H1 (cell line): ENCODE data around the gene RAB38. TPM values are rescaled to one million over a fixed set of nuclear protein-coding genes. Genes with fewer than 3 reads are reported as not detected.

Experiments used
- BACH1 ChIP-seq: IDR thresholded peaks from 2 replicates; pipeline ENCODE4 v1.6.1; 2012; ENCODE audit warnings: low read length, improper control_type of control experiment
- EGR1 ChIP-seq: IDR thresholded peaks from 2 replicates; pipeline ENCODE4 v1.6.1; 2011; ENCODE audit warnings: low read depth, low read length, borderline replicate concordance
- KDM4A ChIP-seq: IDR thresholded peaks from one replicate; pipeline ENCODE4 v1.7.1; 2012; ENCODE audit warnings: low read depth, mild to moderate bottlenecking, moderate library complexity, low read length, inconsistent platforms; ENCODE audit not compliant: severe bottlenecking
- SAP30 ChIP-seq: fragments of 300-600 bp; sonication (generic); IDR thresholded peaks from 2 replicates; pipeline ENCODE4 v1.7.1; 2012; ENCODE audit warnings: low read length, moderate library complexity, mild to moderate bottlenecking, inconsistent platforms; ENCODE audit not compliant: insufficient read depth, insufficient replicate concordance
- polyA plus RNA-seq, 7 experiments: library from polyadenylated mRNA; depleted of rRNA in 3 of 7; stranded (reverse) in 5 of 7; unstranded in 2 of 7; fragments of >200 nt in 5 of 7; fragments of 200-250 nt in 2 of 7; gene quantifications; 1 replicate in 5 of 7; 2 replicates in 1 of 7; 4 replicates in 1 of 7; pipeline versions ENCODE4 v1.2.1 to v1.2.3, GENCODE V29; 2011 to 2013; ENCODE audit warnings: missing spikeins in 2 of 7, mixed read lengths in 2 of 7
- total RNA-seq: library from RNA; stranded (reverse); fragmentation: NEBNext Ultra II Directional; extraction: Animal tissue kit (Norgen Biotek cat#: 25700); gene quantifications from 2 replicates; pipeline ENCODE4 v1.2.1, GENCODE V29; 2021
- TF ChIP-seq, protein P1 (sequence below): fragments of 300-600 bp; sonication (generic); IDR thresholded peaks from 2 replicates; pipeline ENCODE4 v1.7.1; 2012; ENCODE audit warnings: low read length, moderate library complexity, mild to moderate bottlenecking, inconsistent platforms; ENCODE audit not compliant: insufficient replicate concordance
- TF ChIP-seq, protein P2 (sequence below): IDR thresholded peaks from 2 replicates; pipeline ENCODE4 v1.6.1; 2011; ENCODE audit warnings: low read depth, mild to moderate bottlenecking, low read length; ENCODE audit not compliant: insufficient read depth

Gene RAB38
- total and polyA plus RNA-seq, 2 of the 8 experiments (the other 6 are each of a cell fraction or from before 2014, with no cell fraction given), result 15.4 to 16.5 TPM

DNA sequence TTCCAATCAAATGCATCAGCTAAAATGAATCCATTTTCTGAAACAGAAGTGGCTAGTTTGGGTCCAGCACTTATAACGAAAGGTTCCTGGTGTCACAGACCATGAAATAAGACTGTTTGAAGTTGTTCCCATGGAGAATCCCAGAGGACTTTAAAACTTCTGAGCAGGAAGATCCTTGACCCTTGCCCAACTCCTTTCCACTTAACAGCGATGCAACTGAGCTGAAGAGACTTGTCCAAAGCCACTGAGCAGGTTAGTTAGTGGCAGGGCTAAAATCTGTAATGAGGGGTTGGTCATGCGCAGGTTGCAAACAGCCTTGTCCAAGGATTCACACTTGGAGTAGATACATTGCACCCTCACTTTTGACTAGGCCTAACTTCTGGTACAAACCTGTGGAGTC, 1.3 kb downstream of the RAB38 start (continued):
- TF ChIP-seq, protein P1, sequence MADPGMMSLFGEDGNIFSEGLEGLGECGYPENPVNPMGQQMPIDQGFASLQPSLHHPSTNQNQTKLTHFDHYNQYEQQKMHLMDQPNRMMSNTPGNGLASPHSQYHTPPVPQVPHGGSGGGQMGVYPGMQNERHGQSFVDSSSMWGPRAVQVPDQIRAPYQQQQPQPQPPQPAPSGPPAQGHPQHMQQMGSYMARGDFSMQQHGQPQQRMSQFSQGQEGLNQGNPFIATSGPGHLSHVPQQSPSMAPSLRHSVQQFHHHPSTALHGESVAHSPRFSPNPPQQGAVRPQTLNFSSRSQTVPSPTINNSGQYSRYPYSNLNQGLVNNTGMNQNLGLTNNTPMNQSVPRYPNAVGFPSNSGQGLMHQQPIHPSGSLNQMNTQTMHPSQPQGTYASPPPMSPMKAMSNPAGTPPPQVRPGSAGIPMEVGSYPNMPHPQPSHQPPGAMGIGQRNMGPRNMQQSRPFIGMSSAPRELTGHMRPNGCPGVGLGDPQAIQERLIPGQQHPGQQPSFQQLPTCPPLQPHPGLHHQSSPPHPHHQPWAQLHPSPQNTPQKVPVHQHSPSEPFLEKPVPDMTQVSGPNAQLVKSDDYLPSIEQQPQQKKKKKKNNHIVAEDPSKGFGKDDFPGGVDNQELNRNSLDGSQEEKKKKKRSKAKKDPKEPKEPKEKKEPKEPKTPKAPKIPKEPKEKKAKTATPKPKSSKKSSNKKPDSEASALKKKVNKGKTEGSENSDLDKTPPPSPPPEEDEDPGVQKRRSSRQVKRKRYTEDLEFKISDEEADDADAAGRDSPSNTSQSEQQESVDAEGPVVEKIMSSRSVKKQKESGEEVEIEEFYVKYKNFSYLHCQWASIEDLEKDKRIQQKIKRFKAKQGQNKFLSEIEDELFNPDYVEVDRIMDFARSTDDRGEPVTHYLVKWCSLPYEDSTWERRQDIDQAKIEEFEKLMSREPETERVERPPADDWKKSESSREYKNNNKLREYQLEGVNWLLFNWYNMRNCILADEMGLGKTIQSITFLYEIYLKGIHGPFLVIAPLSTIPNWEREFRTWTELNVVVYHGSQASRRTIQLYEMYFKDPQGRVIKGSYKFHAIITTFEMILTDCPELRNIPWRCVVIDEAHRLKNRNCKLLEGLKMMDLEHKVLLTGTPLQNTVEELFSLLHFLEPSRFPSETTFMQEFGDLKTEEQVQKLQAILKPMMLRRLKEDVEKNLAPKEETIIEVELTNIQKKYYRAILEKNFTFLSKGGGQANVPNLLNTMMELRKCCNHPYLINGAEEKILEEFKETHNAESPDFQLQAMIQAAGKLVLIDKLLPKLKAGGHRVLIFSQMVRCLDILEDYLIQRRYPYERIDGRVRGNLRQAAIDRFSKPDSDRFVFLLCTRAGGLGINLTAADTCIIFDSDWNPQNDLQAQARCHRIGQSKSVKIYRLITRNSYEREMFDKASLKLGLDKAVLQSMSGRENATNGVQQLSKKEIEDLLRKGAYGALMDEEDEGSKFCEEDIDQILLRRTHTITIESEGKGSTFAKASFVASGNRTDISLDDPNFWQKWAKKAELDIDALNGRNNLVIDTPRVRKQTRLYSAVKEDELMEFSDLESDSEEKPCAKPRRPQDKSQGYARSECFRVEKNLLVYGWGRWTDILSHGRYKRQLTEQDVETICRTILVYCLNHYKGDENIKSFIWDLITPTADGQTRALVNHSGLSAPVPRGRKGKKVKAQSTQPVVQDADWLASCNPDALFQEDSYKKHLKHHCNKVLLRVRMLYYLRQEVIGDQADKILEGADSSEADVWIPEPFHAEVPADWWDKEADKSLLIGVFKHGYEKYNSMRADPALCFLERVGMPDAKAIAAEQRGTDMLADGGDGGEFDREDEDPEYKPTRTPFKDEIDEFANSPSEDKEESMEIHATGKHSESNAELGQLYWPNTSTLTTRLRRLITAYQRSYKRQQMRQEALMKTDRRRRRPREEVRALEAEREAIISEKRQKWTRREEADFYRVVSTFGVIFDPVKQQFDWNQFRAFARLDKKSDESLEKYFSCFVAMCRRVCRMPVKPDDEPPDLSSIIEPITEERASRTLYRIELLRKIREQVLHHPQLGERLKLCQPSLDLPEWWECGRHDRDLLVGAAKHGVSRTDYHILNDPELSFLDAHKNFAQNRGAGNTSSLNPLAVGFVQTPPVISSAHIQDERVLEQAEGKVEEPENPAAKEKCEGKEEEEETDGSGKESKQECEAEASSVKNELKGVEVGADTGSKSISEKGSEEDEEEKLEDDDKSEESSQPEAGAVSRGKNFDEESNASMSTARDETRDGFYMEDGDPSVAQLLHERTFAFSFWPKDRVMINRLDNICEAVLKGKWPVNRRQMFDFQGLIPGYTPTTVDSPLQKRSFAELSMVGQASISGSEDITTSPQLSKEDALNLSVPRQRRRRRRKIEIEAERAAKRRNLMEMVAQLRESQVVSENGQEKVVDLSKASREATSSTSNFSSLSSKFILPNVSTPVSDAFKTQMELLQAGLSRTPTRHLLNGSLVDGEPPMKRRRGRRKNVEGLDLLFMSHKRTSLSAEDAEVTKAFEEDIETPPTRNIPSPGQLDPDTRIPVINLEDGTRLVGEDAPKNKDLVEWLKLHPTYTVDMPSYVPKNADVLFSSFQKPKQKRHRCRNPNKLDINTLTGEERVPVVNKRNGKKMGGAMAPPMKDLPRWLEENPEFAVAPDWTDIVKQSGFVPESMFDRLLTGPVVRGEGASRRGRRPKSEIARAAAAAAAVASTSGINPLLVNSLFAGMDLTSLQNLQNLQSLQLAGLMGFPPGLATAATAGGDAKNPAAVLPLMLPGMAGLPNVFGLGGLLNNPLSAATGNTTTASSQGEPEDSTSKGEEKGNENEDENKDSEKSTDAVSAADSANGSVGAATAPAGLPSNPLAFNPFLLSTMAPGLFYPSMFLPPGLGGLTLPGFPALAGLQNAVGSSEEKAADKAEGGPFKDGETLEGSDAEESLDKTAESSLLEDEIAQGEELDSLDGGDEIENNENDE, result no peak
- TF ChIP-seq EGR1, result no peak
- TF ChIP-seq BACH1, result no peak
- TF ChIP-seq, protein P2, sequence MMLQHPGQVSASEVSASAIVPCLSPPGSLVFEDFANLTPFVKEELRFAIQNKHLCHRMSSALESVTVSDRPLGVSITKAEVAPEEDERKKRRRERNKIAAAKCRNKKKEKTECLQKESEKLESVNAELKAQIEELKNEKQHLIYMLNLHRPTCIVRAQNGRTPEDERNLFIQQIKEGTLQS, result no peak
- TF ChIP-seq KDM4A, result no peak
- TF ChIP-seq SAP30, result no peak
